WTC11 (cell line): ENCODE results near the gene TRIM65. TPM values are rescaled to one million over a fixed set of nuclear protein-coding genes. Genes with fewer than 3 reads are reported as not detected.

Experiments
- ATAC-seq: fragments of 200-7000 bp; cut with Tn5 transposase; 2 replicates; pipeline ENCODE4 v1.10.0; 2021; ENCODE audit warnings: mild to moderate bottlenecking, moderate library complexity
- CTCF ChIA-PET: fragments of 300-600 bp; sonication (Branson Sonifier 250); formaldehyde crosslinking; loops from one replicate; lab custom pipeline; 2021; ENCODE audit warnings: antibody characterized with exemption; lab: Charles Lee
- POLR2A ChIA-PET: fragments of 350-600 bp; sonication (Branson Sonifier 250); formaldehyde crosslinking; loops from one replicate; lab custom pipeline; 2021; ENCODE audit warnings: antibody characterized with exemption; lab: Charles Lee
- DNase-seq: peaks from one replicate; pipeline ENCODE4 v3.0.0; 2021; ENCODE audit warnings: low spot score
- H3K27ac Mint-ChIP-seq: 2 replicates; pipeline ENCODE4 v1.8.0; 2021; ENCODE audit warnings: mixed read lengths
- H3K27me3 Mint-ChIP-seq: 2 replicates; pipeline ENCODE4 v1.8.0; 2021; ENCODE audit warnings: low read depth, mild to moderate bottlenecking, moderate library complexity, mixed read lengths
- H3K36me3 Mint-ChIP-seq: 2 replicates; pipeline ENCODE4 v1.8.0; 2021; ENCODE audit warnings: mixed read lengths
- H3K4me1 Mint-ChIP-seq: 2 replicates; pipeline ENCODE4 v1.8.0; 2022; ENCODE audit warnings: mixed read lengths
- H3K4me3 Mint-ChIP-seq: 2 replicates; pipeline ENCODE4 v1.8.0; 2021; ENCODE audit warnings: mild to moderate bottlenecking, moderate library complexity, mixed read lengths
- H3K9me3 Mint-ChIP-seq: 2 replicates; pipeline ENCODE4 v1.8.0; 2021; ENCODE audit warnings: mixed read lengths
- ELF4 ChIP-seq: sonication (generic); formaldehyde crosslinking; IDR thresholded peaks from 2 replicates; pipeline ENCODE4 v1.8.1; 2022; ENCODE audit warnings: low read depth, mild to moderate bottlenecking, moderate library complexity, missing genetic modification reagents
- ESRRA ChIP-seq: sonication (generic); formaldehyde crosslinking; IDR thresholded peaks from 2 replicates; pipeline ENCODE4 v1.8.1; 2022; ENCODE audit warnings: mild to moderate bottlenecking, missing genetic modification reagents, borderline replicate concordance
- FOXK1 ChIP-seq: sonication (generic); formaldehyde crosslinking; IDR thresholded peaks from 2 replicates; pipeline ENCODE4 v1.8.0; 2022; ENCODE audit warnings: mild to moderate bottlenecking, moderate library complexity, missing genetic modification reagents
- GTF2I ChIP-seq: fragments of 250-450 bp; sonication (Bioruptor Pico); conservative IDR thresholded peaks from 2 replicates; pipeline ENCODE4 v1.4.0; 2021; ENCODE audit warnings: mild to moderate bottlenecking
- JUN ChIP-seq: sonication (generic); formaldehyde crosslinking; IDR thresholded peaks from 2 replicates; pipeline ENCODE4 v1.8.0; 2023; ENCODE audit warnings: mild to moderate bottlenecking, missing genetic modification reagents
- MXD4 ChIP-seq: fragments of 250-450 bp; sonication (Bioruptor Pico); IDR thresholded peaks from 2 replicates; pipeline ENCODE4 v1.8.0; 2021; ENCODE audit warnings: mild to moderate bottlenecking, moderate library complexity, borderline replicate concordance
- NFATC4 ChIP-seq: fragments of 250-450 bp; sonication (Bioruptor Pico); IDR thresholded peaks from 2 replicates; pipeline ENCODE4 v1.9.0; 2021; ENCODE audit warnings: mild to moderate bottlenecking
- NFYB ChIP-seq: sonication (generic); formaldehyde crosslinking; conservative IDR thresholded peaks from 2 replicates; pipeline ENCODE4 v1.8.0; 2022; ENCODE audit warnings: low read depth, missing genetic modification reagents
- NR1H2 ChIP-seq: sonication (generic); formaldehyde crosslinking; IDR thresholded peaks from 2 replicates; pipeline ENCODE4 v1.9.0; 2021; ENCODE audit warnings: mild to moderate bottlenecking, moderate library complexity, missing genetic modification reagents
- PRRX2 ChIP-seq: fragments of 250-450 bp; sonication (Bioruptor Pico); IDR thresholded peaks from 2 replicates; pipeline ENCODE4 v1.8.0; 2021; ENCODE audit warnings: mild to moderate bottlenecking
- ZBTB21 ChIP-seq: sonication (generic); formaldehyde crosslinking; IDR thresholded peaks from 2 replicates; pipeline ENCODE4 v1.8.1; 2023; ENCODE audit warnings: mild to moderate bottlenecking, missing genetic modification reagents, borderline replicate concordance
- ZNF671 ChIP-seq: fragments of 250-450 bp; sonication (Bioruptor Pico); IDR thresholded peaks from 2 replicates; pipeline ENCODE4 v1.8.0; 2021; ENCODE audit warnings: mild to moderate bottlenecking
- total RNA-seq: library from RNA; stranded (reverse); gene quantifications from 3 replicates; pipeline ENCODE4 v1.2.3, GENCODE V29; 2021
- TF ChIP-seq, protein P1 (sequence below): sonication (generic); formaldehyde crosslinking; IDR thresholded peaks from 2 replicates; pipeline ENCODE4 v1.8.0; 2022; ENCODE audit warnings: mild to moderate bottlenecking, missing genetic modification reagents
- TF ChIP-seq, protein P2 (sequence below): fragments of 200-600 bp; IDR thresholded peaks from 2 replicates; pipeline ENCODE4 v1.8.0; 2022; ENCODE audit warnings: antibody characterized with exemption
- TF ChIP-seq, protein P3 (sequence below): fragments of 250-450 bp; sonication (Bioruptor Pico); IDR thresholded peaks from 2 replicates; pipeline ENCODE4 v1.9.0; 2021; ENCODE audit warnings: moderate library complexity, mild to moderate bottlenecking, inconsistent platforms, borderline replicate concordance
- TF ChIP-seq, protein P4 (sequence below): sonication (generic); formaldehyde crosslinking; conservative IDR thresholded peaks from 2 replicates; pipeline ENCODE4 v1.8.1; 2022; ENCODE audit warnings: mild to moderate bottlenecking, missing genetic modification reagents
- TF ChIP-seq, protein P5 (sequence below): sonication (generic); formaldehyde crosslinking; IDR thresholded peaks from 2 replicates; pipeline ENCODE4 v1.8.1; 2023; ENCODE audit warnings: mild to moderate bottlenecking, missing genetic modification reagents, borderline replicate concordance
- TF ChIP-seq, protein P6 (sequence below): sonication (generic); formaldehyde crosslinking; IDR thresholded peaks from 2 replicates; pipeline ENCODE4 v1.8.1; 2022; ENCODE audit warnings: missing genetic modification reagents, borderline replicate concordance
- TF ChIP-seq, protein P7 (sequence below): sonication (generic); formaldehyde crosslinking; IDR thresholded peaks from 2 replicates; pipeline ENCODE4 v1.8.1; 2023; ENCODE audit warnings: mild to moderate bottlenecking, missing genetic modification reagents, moderate library complexity
- TF ChIP-seq, protein P8 (sequence below): sonication (generic); formaldehyde crosslinking; IDR thresholded peaks from 2 replicates; pipeline ENCODE4 v1.8.0; 2022; ENCODE audit warnings: mild to moderate bottlenecking, missing genetic modification reagents

TRIM65 gene
- total RNA-seq, 1 experiment from 2014 or later = 56.4 TPM

DNA sequence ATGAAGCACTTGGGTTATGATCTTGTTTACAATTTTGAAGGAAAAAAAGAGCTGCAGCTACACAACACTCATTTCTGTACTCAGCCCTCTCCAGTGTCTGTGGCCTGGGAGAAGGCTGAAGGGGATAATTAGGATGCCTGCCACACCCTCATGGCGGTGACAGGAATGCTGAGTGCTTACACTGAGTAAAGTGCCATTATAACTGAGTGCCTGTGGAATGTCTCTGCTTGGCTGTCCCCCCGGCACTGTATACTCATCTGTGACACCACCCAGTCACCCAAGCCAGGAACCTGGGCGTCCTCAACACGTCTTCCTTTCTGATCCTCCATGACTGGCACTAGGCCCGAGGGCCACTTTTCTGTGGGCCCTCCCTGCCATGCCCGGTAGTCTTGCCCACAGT is 11.4 kb upstream of the TRIM65 start:
- ATAC-seq = no peak
- H3K27me3 Mint-ChIP-seq = no peaks in the 10 kb centered on the region

DNA sequence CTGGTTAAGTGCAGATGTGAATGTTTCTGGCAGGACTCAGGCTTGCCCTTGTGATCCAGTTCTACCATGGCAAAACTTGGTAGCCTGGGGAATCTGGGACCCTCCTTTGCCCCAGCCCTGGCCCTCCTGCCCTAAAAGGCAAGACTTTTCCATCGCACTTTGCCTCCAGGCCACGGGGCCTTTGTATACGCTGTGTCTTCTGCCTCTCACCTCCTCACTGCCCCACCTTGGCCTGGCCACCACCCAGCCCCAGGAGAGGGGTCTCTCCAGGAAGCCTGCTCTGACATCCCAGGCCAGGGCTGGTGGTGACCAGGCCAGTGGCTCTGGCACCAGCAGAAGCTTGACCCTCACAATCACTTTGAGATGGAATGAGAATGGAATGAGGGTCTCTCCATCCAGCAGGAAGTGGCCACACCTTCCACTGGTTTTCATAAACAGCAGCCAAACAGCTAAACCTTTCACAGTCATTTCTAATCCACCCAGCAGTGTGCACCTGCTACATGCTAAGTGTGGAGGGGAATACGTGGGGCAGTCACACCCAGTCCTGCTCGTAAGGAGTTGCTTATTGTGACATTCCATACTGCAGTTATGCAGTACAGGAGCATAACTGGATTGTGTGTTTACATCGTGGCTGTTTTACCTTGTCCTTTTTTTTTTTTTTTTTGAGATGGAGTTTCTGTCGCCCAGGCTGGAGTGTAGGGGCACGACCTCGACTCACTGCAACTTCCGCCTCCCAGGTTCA is 9.6 kb upstream of the TRIM65 start:
- peaks cover 5% of the 10 kb centered on the region; the same call in 1 of the 2 replicates for H3K4me1 Mint-ChIP-seq
- H3K27me3 Mint-ChIP-seq = no peaks in the 10 kb centered on the region
- ChIA-PET CTCF (interaction anchor here (0.6 to 5.8 kb wide), 22 partner anchors 11 to 276 kb away, joined by 3 to 70 read pairs (median 6); partner anchors contain the start of genes CDK3 and TRIM65), POLR2A (no interaction called here)
- no peak for ATAC-seq
- H3K9me3 Mint-ChIP-seq = no peaks in the 10 kb centered on the region
- peaks cover 3% of the 10 kb centered on the region; the same call in 1 of the 2 replicates for H3K36me3 Mint-ChIP-seq
- no peak for DNase-seq
- H3K4me3 Mint-ChIP-seq = peak overlapping the region; percentile 36
- peak overlapping the region; percentile 19; the same call in 1 of the 2 replicates for H3K27ac Mint-ChIP-seq
- TF ChIP-seq MXD4 (CRISPR knock-in tag) (no peak), NFYB (no peak), GTF2I (CRISPR knock-in tag) (no peak), NFATC4 (CRISPR knock-in tag) (no peak), ZNF671 (CRISPR knock-in tag) (no peak), NR1H2 (CRISPR knock-in tag) (no peak), FOXK1 (no peak), ELF4 (CRISPR knock-in tag) (no peak)
- TF ChIP-seq, protein P1, sequence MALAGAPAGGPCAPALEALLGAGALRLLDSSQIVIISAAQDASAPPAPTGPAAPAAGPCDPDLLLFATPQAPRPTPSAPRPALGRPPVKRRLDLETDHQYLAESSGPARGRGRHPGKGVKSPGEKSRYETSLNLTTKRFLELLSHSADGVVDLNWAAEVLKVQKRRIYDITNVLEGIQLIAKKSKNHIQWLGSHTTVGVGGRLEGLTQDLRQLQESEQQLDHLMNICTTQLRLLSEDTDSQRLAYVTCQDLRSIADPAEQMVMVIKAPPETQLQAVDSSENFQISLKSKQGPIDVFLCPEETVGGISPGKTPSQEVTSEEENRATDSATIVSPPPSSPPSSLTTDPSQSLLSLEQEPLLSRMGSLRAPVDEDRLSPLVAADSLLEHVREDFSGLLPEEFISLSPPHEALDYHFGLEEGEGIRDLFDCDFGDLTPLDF (CRISPR knock-in tag) = no peak
- TF ChIP-seq, protein P2, sequence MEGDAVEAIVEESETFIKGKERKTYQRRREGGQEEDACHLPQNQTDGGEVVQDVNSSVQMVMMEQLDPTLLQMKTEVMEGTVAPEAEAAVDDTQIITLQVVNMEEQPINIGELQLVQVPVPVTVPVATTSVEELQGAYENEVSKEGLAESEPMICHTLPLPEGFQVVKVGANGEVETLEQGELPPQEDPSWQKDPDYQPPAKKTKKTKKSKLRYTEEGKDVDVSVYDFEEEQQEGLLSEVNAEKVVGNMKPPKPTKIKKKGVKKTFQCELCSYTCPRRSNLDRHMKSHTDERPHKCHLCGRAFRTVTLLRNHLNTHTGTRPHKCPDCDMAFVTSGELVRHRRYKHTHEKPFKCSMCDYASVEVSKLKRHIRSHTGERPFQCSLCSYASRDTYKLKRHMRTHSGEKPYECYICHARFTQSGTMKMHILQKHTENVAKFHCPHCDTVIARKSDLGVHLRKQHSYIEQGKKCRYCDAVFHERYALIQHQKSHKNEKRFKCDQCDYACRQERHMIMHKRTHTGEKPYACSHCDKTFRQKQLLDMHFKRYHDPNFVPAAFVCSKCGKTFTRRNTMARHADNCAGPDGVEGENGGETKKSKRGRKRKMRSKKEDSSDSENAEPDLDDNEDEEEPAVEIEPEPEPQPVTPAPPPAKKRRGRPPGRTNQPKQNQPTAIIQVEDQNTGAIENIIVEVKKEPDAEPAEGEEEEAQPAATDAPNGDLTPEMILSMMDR = no peak
- TF ChIP-seq, protein P3, sequence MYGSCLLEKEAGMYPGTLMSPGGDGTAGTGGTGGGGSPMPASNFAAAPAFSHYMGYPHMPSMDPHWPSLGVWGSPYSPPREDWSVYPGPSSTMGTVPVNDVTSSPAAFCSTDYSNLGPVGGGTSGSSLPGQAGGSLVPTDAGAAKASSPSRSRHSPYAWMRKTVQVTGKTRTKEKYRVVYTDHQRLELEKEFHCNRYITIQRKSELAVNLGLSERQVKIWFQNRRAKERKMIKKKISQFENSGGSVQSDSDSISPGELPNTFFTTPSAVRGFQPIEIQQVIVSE (CRISPR knock-in tag) = no peak
- TF ChIP-seq, protein P4, sequence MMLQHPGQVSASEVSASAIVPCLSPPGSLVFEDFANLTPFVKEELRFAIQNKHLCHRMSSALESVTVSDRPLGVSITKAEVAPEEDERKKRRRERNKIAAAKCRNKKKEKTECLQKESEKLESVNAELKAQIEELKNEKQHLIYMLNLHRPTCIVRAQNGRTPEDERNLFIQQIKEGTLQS (CRISPR knock-in tag) = no peak
- TF ChIP-seq, protein P5, sequence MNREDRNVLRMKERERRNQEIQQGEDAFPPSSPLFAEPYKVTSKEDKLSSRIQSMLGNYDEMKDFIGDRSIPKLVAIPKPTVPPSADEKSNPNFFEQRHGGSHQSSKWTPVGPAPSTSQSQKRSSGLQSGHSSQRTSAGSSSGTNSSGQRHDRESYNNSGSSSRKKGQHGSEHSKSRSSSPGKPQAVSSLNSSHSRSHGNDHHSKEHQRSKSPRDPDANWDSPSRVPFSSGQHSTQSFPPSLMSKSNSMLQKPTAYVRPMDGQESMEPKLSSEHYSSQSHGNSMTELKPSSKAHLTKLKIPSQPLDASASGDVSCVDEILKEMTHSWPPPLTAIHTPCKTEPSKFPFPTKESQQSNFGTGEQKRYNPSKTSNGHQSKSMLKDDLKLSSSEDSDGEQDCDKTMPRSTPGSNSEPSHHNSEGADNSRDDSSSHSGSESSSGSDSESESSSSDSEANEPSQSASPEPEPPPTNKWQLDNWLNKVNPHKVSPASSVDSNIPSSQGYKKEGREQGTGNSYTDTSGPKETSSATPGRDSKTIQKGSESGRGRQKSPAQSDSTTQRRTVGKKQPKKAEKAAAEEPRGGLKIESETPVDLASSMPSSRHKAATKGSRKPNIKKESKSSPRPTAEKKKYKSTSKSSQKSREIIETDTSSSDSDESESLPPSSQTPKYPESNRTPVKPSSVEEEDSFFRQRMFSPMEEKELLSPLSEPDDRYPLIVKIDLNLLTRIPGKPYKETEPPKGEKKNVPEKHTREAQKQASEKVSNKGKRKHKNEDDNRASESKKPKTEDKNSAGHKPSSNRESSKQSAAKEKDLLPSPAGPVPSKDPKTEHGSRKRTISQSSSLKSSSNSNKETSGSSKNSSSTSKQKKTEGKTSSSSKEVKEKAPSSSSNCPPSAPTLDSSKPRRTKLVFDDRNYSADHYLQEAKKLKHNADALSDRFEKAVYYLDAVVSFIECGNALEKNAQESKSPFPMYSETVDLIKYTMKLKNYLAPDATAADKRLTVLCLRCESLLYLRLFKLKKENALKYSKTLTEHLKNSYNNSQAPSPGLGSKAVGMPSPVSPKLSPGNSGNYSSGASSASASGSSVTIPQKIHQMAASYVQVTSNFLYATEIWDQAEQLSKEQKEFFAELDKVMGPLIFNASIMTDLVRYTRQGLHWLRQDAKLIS (CRISPR knock-in tag) = no peak

More for the DNA sequence above, 11.4 kb upstream of the TRIM65 start:
- Mint-ChIP-seq H3K27ac (peak overlapping the region; percentile 36; the same call in 1 of the 2 replicates), H3K4me1 (peaks cover 5% of the 10 kb centered on the region; the same call in 1 of the 2 replicates), H3K36me3 (no peaks in the 10 kb centered on the region), H3K4me3 (no peak overlapping the region), H3K9me3 (no peaks in the 10 kb centered on the region)
- ChIA-PET POLR2A (no interaction called here), CTCF (interaction anchor here (0.7 to 5.8 kb wide), 3 partner anchors 70 to 96 kb away, joined by 3 to 70 read pairs (median 4); no protein-coding TSS in a partner anchor)
- TF ChIP-seq NFYB (no peak), ZBTB21 (CRISPR knock-in tag) (no peak), ESRRA (CRISPR knock-in tag) (no peak), PRRX2 (CRISPR knock-in tag) (no peak), ELF4 (CRISPR knock-in tag) (no peak), JUN (no peak)
- TF ChIP-seq, protein P6, sequence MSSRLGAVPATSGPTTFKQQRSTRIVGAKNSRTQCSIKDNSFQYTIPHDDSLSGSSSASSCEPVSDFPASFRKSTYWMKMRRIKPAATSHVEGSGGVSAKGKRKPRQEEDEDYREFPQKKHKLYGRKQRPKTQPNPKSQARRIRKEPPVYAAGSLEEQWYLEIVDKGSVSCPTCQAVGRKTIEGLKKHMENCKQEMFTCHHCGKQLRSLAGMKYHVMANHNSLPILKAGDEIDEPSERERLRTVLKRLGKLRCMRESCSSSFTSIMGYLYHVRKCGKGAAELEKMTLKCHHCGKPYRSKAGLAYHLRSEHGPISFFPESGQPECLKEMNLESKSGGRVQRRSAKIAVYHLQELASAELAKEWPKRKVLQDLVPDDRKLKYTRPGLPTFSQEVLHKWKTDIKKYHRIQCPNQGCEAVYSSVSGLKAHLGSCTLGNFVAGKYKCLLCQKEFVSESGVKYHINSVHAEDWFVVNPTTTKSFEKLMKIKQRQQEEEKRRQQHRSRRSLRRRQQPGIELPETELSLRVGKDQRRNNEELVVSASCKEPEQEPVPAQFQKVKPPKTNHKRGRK (CRISPR knock-in tag) = no peak
- TF ChIP-seq, protein P7, sequence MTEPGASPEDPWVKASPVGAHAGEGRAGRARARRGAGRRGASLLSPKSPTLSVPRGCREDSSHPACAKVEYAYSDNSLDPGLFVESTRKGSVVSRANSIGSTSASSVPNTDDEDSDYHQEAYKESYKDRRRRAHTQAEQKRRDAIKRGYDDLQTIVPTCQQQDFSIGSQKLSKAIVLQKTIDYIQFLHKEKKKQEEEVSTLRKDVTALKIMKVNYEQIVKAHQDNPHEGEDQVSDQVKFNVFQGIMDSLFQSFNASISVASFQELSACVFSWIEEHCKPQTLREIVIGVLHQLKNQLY = no peak
- TF ChIP-seq, protein P8, sequence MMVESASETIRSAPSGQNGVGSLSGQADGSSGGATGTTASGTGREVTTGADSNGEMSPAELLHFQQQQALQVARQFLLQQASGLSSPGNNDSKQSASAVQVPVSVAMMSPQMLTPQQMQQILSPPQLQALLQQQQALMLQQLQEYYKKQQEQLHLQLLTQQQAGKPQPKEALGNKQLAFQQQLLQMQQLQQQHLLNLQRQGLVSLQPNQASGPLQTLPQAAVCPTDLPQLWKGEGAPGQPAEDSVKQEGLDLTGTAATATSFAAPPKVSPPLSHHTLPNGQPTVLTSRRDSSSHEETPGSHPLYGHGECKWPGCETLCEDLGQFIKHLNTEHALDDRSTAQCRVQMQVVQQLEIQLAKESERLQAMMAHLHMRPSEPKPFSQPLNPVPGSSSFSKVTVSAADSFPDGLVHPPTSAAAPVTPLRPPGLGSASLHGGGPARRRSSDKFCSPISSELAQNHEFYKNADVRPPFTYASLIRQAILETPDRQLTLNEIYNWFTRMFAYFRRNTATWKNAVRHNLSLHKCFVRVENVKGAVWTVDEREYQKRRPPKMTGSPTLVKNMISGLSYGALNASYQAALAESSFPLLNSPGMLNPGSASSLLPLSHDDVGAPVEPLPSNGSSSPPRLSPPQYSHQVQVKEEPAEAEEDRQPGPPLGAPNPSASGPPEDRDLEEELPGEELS (CRISPR knock-in tag) = no peak
- DNase-seq = no peak
